ENCODE measurements around the gene TMEM163.

Gene TMEM163

DNA sequence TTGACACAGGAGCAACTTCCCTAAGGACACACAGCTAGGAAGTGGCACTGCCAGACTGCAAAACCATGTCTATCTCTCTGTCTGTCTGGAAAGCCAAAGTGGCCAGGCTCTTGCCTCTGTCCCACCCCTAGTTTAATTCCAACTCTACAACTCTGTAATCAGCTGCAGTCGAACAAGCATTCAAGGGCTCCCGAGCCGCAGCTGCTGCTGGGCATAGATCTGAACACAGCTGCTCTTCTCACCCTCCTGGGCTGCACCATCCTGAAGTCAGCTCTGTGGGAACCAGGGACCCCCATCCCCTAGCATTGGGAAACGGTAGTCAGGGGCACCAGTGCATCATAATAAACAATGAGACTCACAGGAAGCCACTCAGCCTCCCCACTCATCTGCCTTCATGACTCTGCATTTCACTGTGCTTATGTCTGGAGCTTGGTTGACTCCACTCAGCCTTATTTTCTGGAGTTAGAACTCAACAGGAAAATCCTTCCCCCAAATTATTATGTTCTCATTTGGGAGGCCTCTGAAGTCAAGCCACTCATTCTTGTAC is 44.4 kb upstream of the TMEM163 start:
- Histone ChIP-seq H3K36me3 (ENCODE audit: control insufficient read depth in 1 of 2, insufficient read depth in 2 of 2, low read length in 2 of 2) (no peaks in the 10 kb centered on the region), H3K23ac (ENCODE audit: low read length) (no peak overlapping the region), H3K9ac (ENCODE audit: low read length) (no peak overlapping the region), H4K8ac (ENCODE audit: low read depth, low read length) (no peak overlapping the region), H3K79me2 (ENCODE audit: control insufficient read depth, insufficient read depth, low read length, poor library complexity) (no peaks in the 10 kb centered on the region), H2BK12ac (ENCODE audit: low read length) (no peak overlapping the region), H3K9me3 (ENCODE audit: insufficient read depth, low read depth, low read length) (no peaks in the 10 kb centered on the region), H2AFZ (ENCODE audit: insufficient read depth, low read length, poor library complexity) (no peak overlapping the region), H3K27ac (ENCODE audit: low read depth, low read length) (no peak overlapping the region), H3K4ac (ENCODE audit: low read depth, low read length) (no peak overlapping the region), H2BK120ac (ENCODE audit: insufficient read depth, low read length, poor library complexity) (no peak overlapping the region), H3K14ac (ENCODE audit: low read length) (no peak overlapping the region), H3K4me2 (ENCODE audit: low read length) (no peak overlapping the region), H3K79me1 (ENCODE audit: low read length) (no peaks in the 10 kb centered on the region), H3K27me3 (ENCODE audit: insufficient read depth, low read length) (no peaks in the 10 kb centered on the region), H3K18ac (ENCODE audit: low read length) (no peak overlapping the region), H3K4me3 (ENCODE audit: low read depth, low read length) (peak overlapping the region; percentile 23), H2AK5ac (ENCODE audit: low read length) (no peak overlapping the region), H4K91ac (ENCODE audit: low read depth, low read length) (no peak overlapping the region), H2BK5ac (ENCODE audit: low read depth, low read length, poor library complexity) (no peak overlapping the region), H4K12ac (ENCODE audit: low read depth, low read length) (no peak overlapping the region), H3K4me1 (ENCODE audit: control insufficient read depth in 1 of 2, insufficient read depth in 2 of 2, low read length in 2 of 2) (no peaks in the 10 kb centered on the region)
- no peak for DNase-seq
- WGBS (ENCODE audit: extremely low coverage, insufficient coverage, insufficient read length), result no CpG with 5 or more reads among the region's 4 CpGs

DNA sequence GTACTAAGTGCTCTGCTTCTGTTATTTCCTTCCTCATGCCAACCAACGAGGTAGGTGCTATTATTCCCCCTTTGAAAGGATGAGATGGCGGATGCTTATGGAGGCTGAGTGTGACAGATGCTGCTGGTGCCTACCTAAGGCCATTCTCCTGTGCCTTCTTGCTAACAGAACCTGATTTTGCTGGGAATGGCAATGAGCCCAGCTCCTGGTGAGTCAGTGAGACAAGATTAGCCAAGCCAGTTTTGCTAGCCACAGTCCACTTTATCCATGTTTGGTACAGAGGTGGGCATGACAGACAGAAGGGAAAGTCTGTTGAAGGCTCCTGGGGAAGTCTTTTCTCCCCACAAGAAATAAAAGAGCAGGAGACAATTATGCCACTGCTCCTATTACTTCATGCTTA is 43.7 kb upstream of the TMEM163 start:
- no peak for DNase-seq
- Histone ChIP-seq H4K91ac (ENCODE audit: low read depth, low read length) (no peak overlapping the region), H2AK5ac (ENCODE audit: low read length) (no peak overlapping the region), H2AFZ (ENCODE audit: insufficient read depth, low read length, poor library complexity) (no peak overlapping the region), H4K12ac (ENCODE audit: low read depth, low read length) (no peak overlapping the region), H3K18ac (ENCODE audit: low read length) (no peak overlapping the region), H4K8ac (ENCODE audit: low read depth, low read length) (no peak overlapping the region), H3K9me3 (ENCODE audit: insufficient read depth, low read depth, low read length) (no peaks in the 10 kb centered on the region), H3K23ac (ENCODE audit: low read length) (no peak overlapping the region), H3K4ac (ENCODE audit: low read depth, low read length) (no peak overlapping the region), H3K4me1 (ENCODE audit: control insufficient read depth in 1 of 2, insufficient read depth in 2 of 2, low read length in 2 of 2) (no peaks in the 10 kb centered on the region), H3K79me2 (ENCODE audit: control insufficient read depth, insufficient read depth, low read length, poor library complexity) (no peaks in the 10 kb centered on the region), H3K27me3 (ENCODE audit: insufficient read depth, low read length) (no peaks in the 10 kb centered on the region), H3K79me1 (ENCODE audit: low read length) (no peaks in the 10 kb centered on the region), H3K4me3 (ENCODE audit: low read depth, low read length) (no peak overlapping the region), H2BK5ac (ENCODE audit: low read depth, low read length, poor library complexity) (no peak overlapping the region), H3K36me3 (ENCODE audit: control insufficient read depth in 1 of 2, insufficient read depth in 2 of 2, low read length in 2 of 2) (no peaks in the 10 kb centered on the region), H3K9ac (ENCODE audit: low read length) (no peak overlapping the region), H2BK12ac (ENCODE audit: low read length) (no peak overlapping the region), H3K4me2 (ENCODE audit: low read length) (no peak overlapping the region), H2BK120ac (ENCODE audit: insufficient read depth, low read length, poor library complexity) (no peak overlapping the region), H3K14ac (ENCODE audit: low read length) (no peak overlapping the region), H3K27ac (ENCODE audit: low read depth, low read length) (no peak overlapping the region)
- no CpG with 5 or more reads among the region's 2 CpGs for WGBS (ENCODE audit: extremely low coverage, insufficient coverage, insufficient read length)

DNA sequence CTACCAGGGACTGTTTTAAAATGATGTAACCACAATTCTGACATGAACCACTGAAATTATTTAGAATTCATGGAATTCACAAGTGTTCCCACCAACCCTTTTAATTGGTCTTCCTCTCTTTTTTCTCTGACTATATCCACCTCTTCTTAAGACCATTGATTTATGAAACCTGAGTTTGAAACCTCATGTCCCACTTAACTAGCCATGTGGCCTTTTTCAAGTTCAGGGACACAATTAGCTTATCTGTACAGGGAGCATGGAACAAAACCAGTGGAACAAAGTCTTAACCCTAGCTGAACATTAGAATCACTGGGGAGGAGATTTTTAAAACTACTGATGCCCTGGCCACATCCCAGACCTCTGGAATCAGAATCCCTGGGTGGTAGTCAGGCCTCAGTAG is 41.6 kb upstream of the TMEM163 start:
- no peak overlapping the region for H3K4me3 ChIP-seq (ENCODE audit: low read depth, low read length)
- H3K9ac ChIP-seq (ENCODE audit: low read length), result no peak overlapping the region
- no peaks in the 10 kb centered on the region for H3K79me1 ChIP-seq (ENCODE audit: low read length)
- H3K18ac ChIP-seq (ENCODE audit: low read length), result no peak overlapping the region
- H3K36me3 ChIP-seq (ENCODE audit: control insufficient read depth in 1 of 2, insufficient read depth in 2 of 2, low read length in 2 of 2), result no peaks in the 10 kb centered on the region
- H4K8ac ChIP-seq (ENCODE audit: low read depth, low read length), result no peak overlapping the region
- H2BK120ac ChIP-seq (ENCODE audit: insufficient read depth, low read length, poor library complexity), result no peak overlapping the region
- H3K27ac ChIP-seq (ENCODE audit: low read depth, low read length), result no peak overlapping the region
- no peak overlapping the region for H2BK12ac ChIP-seq (ENCODE audit: low read length)
- no peaks in the 10 kb centered on the region for H3K4me1 ChIP-seq (ENCODE audit: control insufficient read depth in 1 of 2, insufficient read depth in 2 of 2, low read length in 2 of 2)
- no peak overlapping the region for H2AFZ ChIP-seq (ENCODE audit: insufficient read depth, low read length, poor library complexity)
- no peak overlapping the region for H2AK5ac ChIP-seq (ENCODE audit: low read length)
- no peaks in the 10 kb centered on the region for H3K27me3 ChIP-seq (ENCODE audit: insufficient read depth, low read length)
- no peaks in the 10 kb centered on the region for H3K9me3 ChIP-seq (ENCODE audit: insufficient read depth, low read depth, low read length)
- no peak overlapping the region for H3K4ac ChIP-seq (ENCODE audit: low read depth, low read length)
- no peak overlapping the region for H4K12ac ChIP-seq (ENCODE audit: low read depth, low read length)
- no peak for DNase-seq
- no peaks in the 10 kb centered on the region for H3K79me2 ChIP-seq (ENCODE audit: control insufficient read depth, insufficient read depth, low read length, poor library complexity)
- no peak overlapping the region for H3K14ac ChIP-seq (ENCODE audit: low read length)
- H2BK5ac ChIP-seq (ENCODE audit: low read depth, low read length, poor library complexity), result no peak overlapping the region
- H3K23ac ChIP-seq (ENCODE audit: low read length), result no peak overlapping the region
- no peak overlapping the region for H3K4me2 ChIP-seq (ENCODE audit: low read length)
- H4K91ac ChIP-seq (ENCODE audit: low read depth, low read length), result no peak overlapping the region

DNA sequence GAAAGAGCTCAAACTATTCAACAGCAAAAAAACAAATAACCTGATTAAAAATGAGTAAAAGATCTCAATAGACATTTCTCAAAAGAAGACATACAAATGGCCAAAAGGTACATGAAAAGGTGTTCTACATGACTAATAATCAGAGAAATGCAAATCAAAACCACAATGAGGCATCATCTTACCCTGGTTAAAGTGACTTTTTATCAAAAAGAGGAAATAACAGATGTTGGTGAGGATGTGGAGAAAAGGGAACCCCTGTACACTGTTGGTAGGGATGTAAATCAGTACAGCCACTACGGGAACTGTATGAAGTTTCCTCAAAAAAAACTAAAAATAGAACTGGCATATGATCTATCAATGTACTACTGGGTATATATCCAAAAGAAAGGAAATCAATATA is 39.8 kb upstream of the TMEM163 start:
- Histone ChIP-seq H3K27ac (ENCODE audit: low read depth, low read length) (no peak overlapping the region), H2BK5ac (ENCODE audit: low read depth, low read length, poor library complexity) (no peak overlapping the region), H2BK120ac (ENCODE audit: insufficient read depth, low read length, poor library complexity) (no peak overlapping the region), H3K4ac (ENCODE audit: low read depth, low read length) (no peak overlapping the region), H3K79me1 (ENCODE audit: low read length) (no peaks in the 10 kb centered on the region), H2AFZ (ENCODE audit: insufficient read depth, low read length, poor library complexity) (no peak overlapping the region), H3K9ac (ENCODE audit: low read length) (no peak overlapping the region), H3K27me3 (ENCODE audit: insufficient read depth, low read length) (no peaks in the 10 kb centered on the region), H4K12ac (ENCODE audit: low read depth, low read length) (no peak overlapping the region), H3K79me2 (ENCODE audit: control insufficient read depth, insufficient read depth, low read length, poor library complexity) (no peaks in the 10 kb centered on the region), H3K4me1 (ENCODE audit: control insufficient read depth in 1 of 2, insufficient read depth in 2 of 2, low read length in 2 of 2) (no peaks in the 10 kb centered on the region), H3K4me3 (ENCODE audit: low read depth, low read length) (no peak overlapping the region), H3K14ac (ENCODE audit: low read length) (no peak overlapping the region), H2BK12ac (ENCODE audit: low read length) (no peak overlapping the region), H3K18ac (ENCODE audit: low read length) (no peak overlapping the region), H4K91ac (ENCODE audit: low read depth, low read length) (no peak overlapping the region), H3K23ac (ENCODE audit: low read length) (no peak overlapping the region), H3K36me3 (ENCODE audit: control insufficient read depth in 1 of 2, insufficient read depth in 2 of 2, low read length in 2 of 2) (no peaks in the 10 kb centered on the region), H3K9me3 (ENCODE audit: insufficient read depth, low read depth, low read length) (no peaks in the 10 kb centered on the region), H3K4me2 (ENCODE audit: low read length) (no peak overlapping the region), H4K8ac (ENCODE audit: low read depth, low read length) (no peak overlapping the region), H2AK5ac (ENCODE audit: low read length) (no peak overlapping the region)
- DNase-seq, result no peak
- no CpG with 5 or more reads among the region's 1 CpG for WGBS (ENCODE audit: extremely low coverage, insufficient coverage, insufficient read length)
